Central memory CD8-positive, alpha-beta T cell (primary cell): ENCODE data around the gene MAST4.
A peak's percentile ranks its signal among the peaks of the same experiment; 100 is the strongest.

ENCODE experiments used
- ATAC-seq: fragments of 150-1000 bp; cut with Tn5 transposase; replicated peaks from 2 replicates; pipeline ENCODE4 v1.10.0; 2022; ENCODE audit warnings: mild to moderate bottlenecking, moderate FRiP score, moderate number of reproducible peaks; ENCODE audit not compliant: poor library complexity, severe bottlenecking; ENCODE audit errors: extremely low read depth
- DNase-seq, 2 donors: peaks; one replicate each; pipeline ENCODE4 v3.0.0; 2021; ENCODE audit warnings: low spot score in 2 of 2
- H3K27ac Mint-ChIP-seq: one replicate; pipeline ENCODE4 v1.8.0; 2022; ENCODE audit warnings: low read depth, mild to moderate bottlenecking, moderate library complexity, mixed read lengths
- H3K27me3 Mint-ChIP-seq: one replicate; pipeline ENCODE4 v1.8.0; 2022; ENCODE audit warnings: mixed read lengths
- H3K36me3 Mint-ChIP-seq: one replicate; pipeline ENCODE4 v1.8.0; 2022; ENCODE audit warnings: mild to moderate bottlenecking, moderate library complexity, mixed read lengths; ENCODE audit not compliant: insufficient read depth
- H3K4me1 Mint-ChIP-seq: one replicate; pipeline ENCODE4 v1.8.0; 2022; ENCODE audit warnings: mixed read lengths
- H3K4me3 Mint-ChIP-seq: one replicate; pipeline ENCODE4 v1.8.0; 2022; ENCODE audit warnings: mild to moderate bottlenecking, moderate library complexity, mixed read lengths
- H3K9me3 Mint-ChIP-seq: one replicate; pipeline ENCODE4 v1.8.0; 2022; ENCODE audit warnings: mixed read lengths

Gene MAST4

GRCh38 chr5:66595756-66596635 lies at the start of gene MAST4:
Gene MAST4, plus strand, starts transcription at chr5:66596393. Its CDS starts 263 bp downstream, at chr5:66596656.
- Mint-ChIP-seq H3K27me3 (peaks cover 75% of the 10 kb centered on the region), H3K27ac (no peak within 1 kb of the TSS), H3K4me3 (peak within 1 kb of the TSS; percentile 55), H3K36me3 (no peaks in the 10 kb centered on the region), H3K4me1 (no peaks in the 10 kb centered on the region), H3K9me3 (no peaks in the 10 kb centered on the region)
- DNase-seq = peak in 1 of 2 donors; percentile 11
- peak; percentile 31 for ATAC-seq

GRCh38 chr5:66546541-66546940 lies 49.7 kb upstream of the MAST4 start:
- no peak overlapping the region for H3K4me3 Mint-ChIP-seq
- peaks cover 19% of the 10 kb centered on the region for H3K27me3 Mint-ChIP-seq
- H3K27ac Mint-ChIP-seq = no peak overlapping the region
- no peaks in the 10 kb centered on the region for H3K36me3 Mint-ChIP-seq
- peaks cover 16% of the 10 kb centered on the region for H3K9me3 Mint-ChIP-seq
- H3K4me1 Mint-ChIP-seq = no peaks in the 10 kb centered on the region
- DNase-seq (no peak), ATAC-seq (no peak)

GRCh38 chr5:66551338-66551737 lies 44.9 kb upstream of the MAST4 start:
- Mint-ChIP-seq H3K9me3 (peaks cover 21% of the 10 kb centered on the region), H3K4me1 (no peaks in the 10 kb centered on the region), H3K36me3 (no peaks in the 10 kb centered on the region), H3K4me3 (no peak overlapping the region), H3K27me3 (peaks cover 28% of the 10 kb centered on the region), H3K27ac (no peak overlapping the region)
- ATAC-seq = no peak
- DNase-seq = no peak

- Mint-ChIP-seq H3K4me3 (no peak overlapping the region), H3K27ac (no peak overlapping the region), H3K36me3 (no peaks in the 10 kb centered on the region), H3K27me3 (peaks cover 28% of the 10 kb centered on the region), H3K4me1 (no peaks in the 10 kb centered on the region), H3K9me3 (peaks cover 21% of the 10 kb centered on the region)
- no peak for DNase-seq
- ATAC-seq = no peak
Observed at GRCh38 chr5:66551945-66552344, 44.2 kb upstream of the MAST4 start.

- Mint-ChIP-seq H3K4me1 (no peaks in the 10 kb centered on the region), H3K27ac (no peak overlapping the region), H3K27me3 (peaks cover 22% of the 10 kb centered on the region), H3K36me3 (no peaks in the 10 kb centered on the region), H3K9me3 (peaks cover 13% of the 10 kb centered on the region), H3K4me3 (no peak overlapping the region)
- ATAC-seq (no peak), DNase-seq (no peak)
Observed at GRCh38 chr5:66553368-66553912, 42.8 kb upstream of the MAST4 start.

GRCh38 chr5:66553916-66554575 lies 42.1 kb upstream of the MAST4 start:
- H3K4me3 Mint-ChIP-seq = no peak overlapping the region
- peaks cover 10% of the 10 kb centered on the region for H3K9me3 Mint-ChIP-seq
- H3K27me3 Mint-ChIP-seq = peaks cover 19% of the 10 kb centered on the region
- no peaks in the 10 kb centered on the region for H3K36me3 Mint-ChIP-seq
- no peaks in the 10 kb centered on the region for H3K4me1 Mint-ChIP-seq
- ATAC-seq = no peak
- no peak for DNase-seq
- no peak overlapping the region for H3K27ac Mint-ChIP-seq

- peaks cover 20% of the 10 kb centered on the region for H3K27me3 Mint-ChIP-seq
- no peak for ATAC-seq
- DNase-seq = no peak
- no peak overlapping the region for H3K4me3 Mint-ChIP-seq
- no peak overlapping the region for H3K27ac Mint-ChIP-seq
- peaks cover 5% of the 10 kb centered on the region for H3K9me3 Mint-ChIP-seq
- no peaks in the 10 kb centered on the region for H3K4me1 Mint-ChIP-seq
- H3K36me3 Mint-ChIP-seq = no peaks in the 10 kb centered on the region
Observed at GRCh38 chr5:66554884-66555283, 41.3 kb upstream of the MAST4 start.

- Mint-ChIP-seq H3K4me3 (no peak overlapping the region), H3K36me3 (no peaks in the 10 kb centered on the region), H3K9me3 (peaks cover 5% of the 10 kb centered on the region), H3K27ac (no peak overlapping the region), H3K4me1 (no peaks in the 10 kb centered on the region), H3K27me3 (peaks cover 31% of the 10 kb centered on the region)
- DNase-seq (no peak), ATAC-seq (no peak)
Observed at GRCh38 chr5:66558560-66558959, 37.6 kb upstream of the MAST4 start.

- Mint-ChIP-seq H3K4me3 (no peak overlapping the region), H3K4me1 (no peaks in the 10 kb centered on the region), H3K27ac (no peak overlapping the region), H3K9me3 (peaks cover 2% of the 10 kb centered on the region), H3K36me3 (no peaks in the 10 kb centered on the region), H3K27me3 (peaks cover 26% of the 10 kb centered on the region)
- DNase-seq = no peak
- ATAC-seq = no peak
Observed at GRCh38 chr5:66560371-66560770, 35.8 kb upstream of the MAST4 start.

- H3K4me3 Mint-ChIP-seq = no peak overlapping the region
- no peak overlapping the region for H3K27ac Mint-ChIP-seq
- H3K36me3 Mint-ChIP-seq = no peaks in the 10 kb centered on the region
- no peak for ATAC-seq
- DNase-seq = no peak
- no peaks in the 10 kb centered on the region for H3K4me1 Mint-ChIP-seq
- no peaks in the 10 kb centered on the region for H3K9me3 Mint-ChIP-seq
- H3K27me3 Mint-ChIP-seq = peaks cover 23% of the 10 kb centered on the region
Observed at GRCh38 chr5:66561256-66561990, 34.8 kb upstream of the MAST4 start.

- DNase-seq = no peak
- Mint-ChIP-seq H3K27ac (no peak overlapping the region), H3K4me3 (no peak overlapping the region), H3K9me3 (no peaks in the 10 kb centered on the region), H3K4me1 (no peaks in the 10 kb centered on the region), H3K36me3 (no peaks in the 10 kb centered on the region), H3K27me3 (peaks cover 14% of the 10 kb centered on the region)
- ATAC-seq = no peak
Observed at GRCh38 chr5:66565878-66566277, 30.3 kb upstream of the MAST4 start.

GRCh38 chr5:66567474-66567873 lies 28.7 kb upstream of the MAST4 start:
- H3K9me3 Mint-ChIP-seq = no peaks in the 10 kb centered on the region
- H3K27ac Mint-ChIP-seq = no peak overlapping the region
- ATAC-seq = no peak
- H3K36me3 Mint-ChIP-seq = no peaks in the 10 kb centered on the region
- peaks cover 16% of the 10 kb centered on the region for H3K27me3 Mint-ChIP-seq
- H3K4me3 Mint-ChIP-seq = no peak overlapping the region
- no peaks in the 10 kb centered on the region for H3K4me1 Mint-ChIP-seq
- DNase-seq = no peak
